Activated CD4-positive, alpha-beta T cell treated with anti-CD3 and anti-CD28 coated beads, Interleukin-2, amount 50 U/mL, for 16 hours (primary cell): Measurements from ENCODE around the gene PATE2.

Experiments
- DNase-seq: peaks from one replicate; pipeline ENCODE4 v3.0.0-alpha.2; 2020

PATE2 gene

DNA sequence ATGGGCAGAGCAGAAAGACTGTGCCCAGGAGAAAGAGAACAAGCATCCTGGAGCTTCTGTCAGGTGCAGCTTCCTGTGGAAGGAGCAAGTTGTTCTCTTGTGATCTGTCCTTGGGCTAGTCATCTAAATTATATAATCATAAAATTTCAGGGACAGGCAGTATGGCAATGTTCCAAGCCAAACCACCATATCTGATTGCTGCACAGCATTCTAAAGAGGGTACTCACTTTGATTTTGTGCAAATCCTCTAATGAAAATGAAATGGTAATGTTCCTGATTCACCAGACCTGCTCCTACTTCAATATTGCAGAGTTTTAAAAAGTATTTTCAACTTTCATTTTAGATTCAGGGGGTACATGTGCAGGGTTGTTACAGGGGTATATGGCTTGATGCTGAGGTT, at the start of gene PATE2:
TSS of gene PATE2 (minus strand) at position 101 of the 400 bp plus-strand sequence. CDS start at position 46, 55 bp downstream.
- no peak for DNase-seq

GRCh38 chr11:125807909-125808308, 29.3 kb upstream of the PATE2 start:
- no peak for DNase-seq

DNA sequence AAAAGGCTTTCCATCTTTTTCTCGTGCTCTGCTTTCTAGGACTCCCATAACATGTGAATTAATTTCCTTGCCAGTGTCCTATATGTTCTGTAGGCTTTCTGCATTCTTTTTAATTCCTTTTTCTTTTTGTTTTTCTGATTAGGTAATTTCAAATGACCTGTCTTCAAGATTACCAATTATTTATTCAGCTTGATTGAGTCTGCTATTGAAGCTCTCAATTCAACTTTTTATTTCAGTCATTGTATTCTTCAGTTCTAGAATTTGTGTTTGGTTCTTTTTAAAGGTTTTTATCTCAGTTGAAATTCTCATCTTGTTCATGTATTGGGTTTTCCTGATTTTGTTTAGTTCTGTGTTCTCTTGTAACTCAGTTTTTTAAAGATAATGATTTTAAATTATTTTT, 23.8 kb upstream of the PATE2 start:
- DNase-seq = no peak

DNA sequence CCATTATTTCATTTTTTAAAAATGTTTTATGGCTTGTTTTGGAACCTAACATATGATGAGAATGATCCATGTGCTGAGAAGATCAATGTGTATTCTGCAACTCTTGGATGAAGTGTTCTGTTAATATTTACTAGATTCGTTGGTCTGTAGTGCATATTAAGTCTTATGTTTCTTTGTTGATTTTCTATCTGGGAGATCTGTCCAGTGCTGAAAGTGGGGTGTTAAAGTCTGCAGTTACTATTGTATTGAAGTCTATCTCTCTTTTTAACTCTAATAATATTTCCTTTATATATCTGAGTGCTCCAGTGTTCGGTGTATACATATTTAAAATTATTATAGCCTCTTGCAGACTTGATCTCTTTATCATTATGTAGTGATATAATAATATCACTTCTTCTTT, 21.2 kb upstream of the PATE2 start:
- no peak for DNase-seq

DNA sequence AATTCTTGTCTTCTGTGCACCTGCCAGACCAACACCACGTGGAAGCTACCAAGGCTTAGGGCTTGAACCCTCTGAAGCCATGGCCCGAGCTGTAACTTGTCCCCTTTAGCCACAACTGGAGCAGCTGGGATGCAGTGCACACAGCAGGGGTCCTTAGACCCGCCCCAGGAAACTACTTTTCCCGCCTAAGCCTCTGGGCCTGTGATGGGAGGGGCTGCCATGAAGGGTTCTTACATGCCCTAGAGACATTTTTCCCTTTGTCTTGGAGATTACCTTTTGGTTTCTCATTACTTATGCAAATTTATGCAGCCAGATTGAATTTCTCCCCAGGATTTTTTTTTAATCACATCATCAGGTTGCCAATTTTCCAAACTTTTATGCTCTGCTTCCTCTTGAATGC, 19.0 kb upstream of the PATE2 start:
- DNase-seq = no peak

DNA sequence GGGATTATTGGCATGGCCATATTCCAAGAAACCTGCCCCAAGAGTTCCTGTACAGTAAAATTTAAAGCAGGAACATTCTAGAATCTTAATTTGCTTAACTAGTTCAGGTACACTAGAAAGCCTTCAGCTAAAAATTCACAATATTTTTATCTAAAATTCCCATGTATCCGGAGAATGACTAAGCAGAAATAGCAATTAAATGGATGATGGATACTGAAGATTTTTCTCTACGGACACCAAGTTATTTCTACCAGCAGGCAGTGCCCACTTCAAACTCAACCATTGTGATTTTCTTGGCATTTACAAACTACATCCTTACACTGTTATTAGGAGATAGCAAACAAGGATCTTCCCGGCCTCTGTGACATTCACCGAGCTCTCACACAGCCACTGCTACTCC, 12.2 kb upstream of the PATE2 start:
- DNase-seq = no peak

DNA sequence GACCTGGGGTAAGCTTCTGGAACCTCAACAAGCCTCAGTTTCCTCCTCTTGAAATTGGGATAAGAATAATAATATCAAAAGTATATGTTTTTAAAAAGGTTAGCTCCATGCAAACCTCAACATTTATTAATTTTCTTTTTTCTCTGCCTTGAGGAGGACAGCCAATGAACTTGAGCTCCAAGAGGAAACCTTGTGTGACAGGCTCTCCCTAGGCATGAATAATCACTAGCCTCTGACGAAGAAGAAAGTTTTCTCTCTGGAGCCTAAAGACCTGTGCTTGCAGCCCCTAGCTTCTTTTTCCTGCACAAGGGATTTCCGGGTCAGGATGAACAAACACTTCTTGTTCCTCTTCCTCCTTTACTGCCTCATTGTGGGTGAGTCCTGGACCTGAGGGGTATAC, 9.2 kb upstream of the PATE2 start, which contains the start of gene PATE3:
TSS of gene PATE3 (plus strand) at position 301 of the 400 bp plus-strand sequence. CDS start at position 326, 25 bp downstream.
- DNase-seq = no peak

DNA sequence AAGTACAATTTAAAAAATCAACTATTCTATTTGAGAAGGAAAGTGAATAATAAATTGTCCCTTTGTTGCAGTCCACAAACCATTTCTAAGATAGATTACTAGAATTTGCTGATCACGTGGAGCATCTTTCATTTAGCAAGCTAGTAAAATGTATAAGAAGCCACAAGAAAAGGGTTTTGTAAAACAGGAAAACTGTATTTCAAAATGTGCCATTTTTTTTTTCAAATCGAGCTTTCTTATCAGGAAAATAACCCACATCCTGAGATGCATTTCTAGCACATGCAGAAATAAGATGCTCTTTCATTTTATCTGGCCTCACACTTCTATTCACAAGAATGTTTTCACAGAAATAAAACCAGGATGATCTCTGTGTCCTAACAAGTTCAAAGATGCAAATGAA, 6.0 kb upstream of the PATE2 start:
- DNase-seq = no peak

GRCh38 chr11:125777309-125777708, 1.3 kb downstream of the PATE2 start:
- DNase-seq = no peak

GRCh38 chr11:125773516-125773915, 5.1 kb downstream of the PATE2 start:
- no peak for DNase-seq

- DNase-seq = no peak
These were observed 5.7 kb downstream of the PATE2 start for GRCh38 chr11:125772834-125773505.

DNA sequence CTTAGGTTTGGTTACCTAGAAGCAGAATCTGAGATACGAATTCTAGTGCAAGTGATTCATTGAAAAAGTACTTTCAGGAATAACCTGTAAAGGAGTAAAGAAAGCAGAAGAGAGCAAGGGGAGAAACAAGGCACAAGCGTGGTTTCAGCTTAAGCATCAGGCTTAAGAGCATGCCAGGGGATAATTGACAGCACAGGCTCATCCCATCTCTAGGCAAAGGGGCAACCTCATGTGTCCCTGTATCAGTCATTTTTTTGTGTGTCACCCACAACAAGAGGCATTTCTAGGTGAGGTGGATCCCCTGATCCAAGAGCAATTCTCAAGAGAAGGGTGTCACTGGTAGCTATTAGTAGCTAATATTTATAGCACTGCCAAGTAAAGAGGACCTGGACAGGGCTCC, 8.0 kb downstream of the PATE2 start:
- DNase-seq = no peak

DNA sequence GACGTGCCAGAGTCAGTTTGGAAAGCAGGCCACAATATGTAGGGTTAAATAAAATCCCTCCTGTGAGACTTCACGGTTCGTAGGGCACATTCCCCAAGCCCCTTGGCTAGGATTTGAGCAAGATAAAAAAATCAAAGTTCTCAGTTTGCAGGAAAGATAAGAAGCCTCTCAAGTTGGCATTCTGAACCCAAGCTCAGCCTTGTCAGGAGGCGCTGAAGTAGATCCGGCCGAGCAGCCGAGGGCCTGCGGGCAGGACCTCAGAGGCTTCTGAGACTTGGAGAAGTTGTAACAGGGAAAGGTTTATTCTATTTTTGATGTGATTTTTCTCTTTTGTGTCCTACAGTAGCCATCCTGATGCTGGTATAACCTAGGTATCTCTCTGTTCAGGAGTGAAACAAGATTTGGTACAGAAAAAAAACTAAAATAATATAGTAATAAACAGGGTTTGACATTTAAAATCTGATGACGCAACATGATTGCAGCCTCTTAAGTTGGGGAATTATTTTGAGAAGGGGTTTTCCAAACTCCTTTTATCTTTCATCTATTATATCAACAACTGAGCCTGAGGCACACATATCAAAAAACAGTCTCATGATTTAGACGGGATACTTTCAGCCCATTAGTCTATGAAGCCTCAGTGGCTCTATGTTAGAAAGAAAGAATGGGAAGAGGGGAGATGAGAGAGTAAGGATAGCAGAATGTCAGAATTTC, 10.1 kb downstream of the PATE2 start:
- DNase-seq = no peak

- DNase-seq = no peak
These were observed 12.4 kb downstream of the PATE2 start for GRCh38 chr11:125766251-125766650.

GRCh38 chr11:125763483-125763882, 15.1 kb downstream of the PATE2 start:
- DNase-seq = no peak

DNA sequence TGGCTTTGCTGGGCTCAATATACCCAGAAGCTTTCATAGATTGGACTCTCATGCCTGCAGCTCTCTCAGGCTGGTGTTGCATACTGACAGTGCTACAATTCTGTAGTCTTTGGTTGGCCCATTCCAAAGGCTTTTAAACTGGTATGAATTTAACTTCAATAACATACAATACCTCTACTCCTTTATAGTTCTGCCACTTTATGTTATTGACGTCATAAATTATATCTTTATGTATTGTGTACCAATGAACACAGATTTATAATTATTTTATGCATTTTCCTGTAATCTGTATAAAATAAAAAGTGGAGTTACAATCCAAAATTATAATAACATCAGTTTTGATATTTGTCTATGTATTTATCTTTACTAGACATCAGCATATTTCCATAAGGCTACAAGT, 16.2 kb downstream of the PATE2 start:
- no peak for DNase-seq

DNA sequence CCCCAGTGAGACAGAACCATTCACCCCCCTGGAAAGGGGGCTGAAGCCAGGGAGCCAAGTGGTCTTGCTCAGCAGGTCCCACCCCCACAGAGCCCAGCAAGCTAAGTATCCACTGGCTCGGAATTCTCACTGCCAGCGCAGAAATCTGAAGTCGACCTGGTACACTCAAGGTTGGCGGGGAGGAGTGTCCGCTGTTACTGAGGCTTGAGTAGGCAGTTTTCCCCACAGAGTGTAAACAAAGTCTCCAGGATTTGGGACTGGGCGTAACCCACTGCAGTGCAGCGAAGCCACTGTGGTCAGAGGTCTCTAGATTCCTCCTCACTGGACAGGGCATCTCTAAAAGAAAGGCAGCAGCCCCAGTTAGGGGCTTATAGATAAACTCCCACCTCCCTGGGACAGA, 22.6 kb downstream of the PATE2 start:
- DNase-seq = no peak

DNA sequence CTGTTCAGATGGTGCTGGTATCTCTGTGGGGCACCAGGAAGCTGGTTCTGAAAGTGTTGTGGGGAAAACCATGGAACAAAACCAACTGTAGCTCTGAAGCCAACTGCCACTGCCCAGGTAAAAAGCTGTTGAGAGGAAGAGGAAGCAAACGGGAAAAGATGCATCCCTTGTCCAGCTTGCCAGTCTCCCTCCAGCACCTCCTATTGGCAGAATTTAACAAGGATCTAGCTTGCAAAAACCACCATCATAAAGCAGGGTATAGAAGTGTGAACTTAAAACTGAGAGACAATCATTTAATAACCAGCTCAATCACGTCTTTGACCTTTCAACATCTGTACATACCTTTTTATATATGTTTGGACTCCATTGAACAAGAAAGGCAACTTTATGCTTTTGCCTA, 28.0 kb downstream of the PATE2 start:
- DNase-seq = no peak

GRCh38 chr11:125745979-125746378, 32.6 kb downstream of the PATE2 start, which contains the start of gene PATE1:
Gene PATE1 (plus strand): TSS chr11:125746279. CDS start chr11:125746305, 26 bp downstream.
- no peak for DNase-seq

DNA sequence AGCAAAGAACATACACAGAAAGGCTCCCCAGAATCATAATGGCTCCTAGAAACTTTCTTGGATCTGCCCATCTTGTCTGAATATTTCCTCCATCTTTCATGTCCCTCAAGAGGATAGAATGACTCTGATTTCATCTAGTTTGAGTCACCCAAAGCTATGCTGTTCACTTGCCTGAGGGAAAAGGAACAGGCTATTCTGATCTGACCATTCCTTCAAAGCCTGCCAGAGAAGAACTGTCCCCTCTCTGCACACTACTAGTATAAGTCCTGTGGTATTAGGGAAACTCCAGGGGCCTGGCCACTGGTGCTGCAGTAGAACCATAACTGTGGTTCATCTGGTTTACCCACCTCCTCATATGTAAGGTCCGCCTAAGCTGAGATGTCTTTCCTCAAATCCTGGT, 34.9 kb downstream of the PATE2 start:
- DNase-seq = no peak

DNA sequence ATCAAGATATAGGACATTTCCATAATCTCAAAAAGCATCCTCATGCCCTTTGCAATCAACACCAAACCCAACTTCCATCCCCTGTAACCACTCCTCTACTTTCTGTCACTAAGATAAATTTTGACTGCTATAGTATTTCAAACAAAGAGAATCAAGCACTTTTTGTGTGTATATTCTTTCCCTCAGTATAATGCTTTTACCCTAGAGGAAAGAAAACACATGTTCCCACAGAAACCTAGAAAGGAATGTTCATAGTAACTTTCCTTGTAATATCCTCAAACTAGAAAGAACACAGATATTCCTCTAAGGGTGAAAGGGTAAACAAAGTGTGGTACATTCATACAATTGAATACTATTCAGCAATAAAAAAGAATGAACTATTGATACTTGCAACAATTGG, 38.0 kb downstream of the PATE2 start:
- no peak for DNase-seq

- DNase-seq = no peak
These were observed 49.7 kb downstream of the PATE2 start for GRCh38 chr11:125728969-125729368.
